ENCODE data around the gene PAFAH1B1.
A peak's percentile ranks its signal among the peaks of the same experiment; 100 is the strongest.
"Not testable (repeated sequence)": the region's sequence is repeated elsewhere in the genome, so short reads cannot be mapped to it uniquely, and the experiment has no call there.

PAFAH1B1 gene

GRCh38 chr17:2592971-2593820 lies at the start of gene PAFAH1B1:
TSS of gene PAFAH1B1 (plus strand) at chr17:2593654. CDS start at chr17:2638289, 44,635 bp downstream.
- H3K9ac ChIP-seq (ENCODE audit: low read length), result peak within 1 kb of the TSS; percentile 95
- peaks cover 2% of the 10 kb centered on the region for H3K36me3 ChIP-seq (replicated peaks; ENCODE audit: low read depth, low read length)
- H3K4me1 ChIP-seq (ENCODE audit: low read length), result peaks cover 15% of the 10 kb centered on the region; the same call in 1 of the 2 replicates
- peak within 1 kb of the TSS; percentile 78 for H3K27ac ChIP-seq (ENCODE audit: low read length)
- H3K27me3 ChIP-seq (ENCODE audit: low read depth, low read length), result no peaks in the 10 kb centered on the region
- H3K9me3 ChIP-seq (ENCODE audit: insufficient read depth, low read length), result no peaks in the 10 kb centered on the region
- peak within 1 kb of the TSS; percentile 87 for H2AFZ ChIP-seq (ENCODE audit: low read depth, low read length)
- peaks cover 32% of the 10 kb centered on the region for H4K20me1 ChIP-seq (ENCODE audit: insufficient read depth, low read length)
- TF ChIP-seq CTCF (IDR thresholded peaks at IDR 0.05; ENCODE audit: low read depth, low read length) (no peak), EZH2phosphoT487 (IDR thresholded peaks at IDR 0.05; ENCODE audit: low read depth) (no peak)
- H3K4me3 ChIP-seq (ENCODE audit: low read length), result peak within 1 kb of the TSS; percentile 96
- H3K4me2 ChIP-seq (ENCODE audit: low read length), result peak within 1 kb of the TSS; percentile 96
- peaks cover 43% of the 10 kb centered on the region for H3K79me2 ChIP-seq (ENCODE audit: low read length)

GRCh38 chr17:2545393-2545792 lies 48.1 kb upstream of the PAFAH1B1 start:
- Histone ChIP-seq H2AFZ (ENCODE audit: low read depth, low read length) (no peak overlapping the region), H3K9ac (ENCODE audit: low read length) (no peak overlapping the region), H3K4me3 (ENCODE audit: low read length) (no peak overlapping the region), H3K79me2 (ENCODE audit: low read length) (no peaks in the 10 kb centered on the region), H3K9me3 (ENCODE audit: insufficient read depth, low read length) (no peaks in the 10 kb centered on the region), H3K4me2 (ENCODE audit: low read length) (no peak overlapping the region), H3K36me3 (replicated peaks; ENCODE audit: low read depth, low read length) (no peaks in the 10 kb centered on the region), H3K27me3 (ENCODE audit: low read depth, low read length) (no peaks in the 10 kb centered on the region), H3K4me1 (ENCODE audit: low read length) (no peaks in the 10 kb centered on the region; the same call in 1 of the 2 replicates), H3K27ac (ENCODE audit: low read length) (no peak overlapping the region), H4K20me1 (ENCODE audit: insufficient read depth, low read length) (no peaks in the 10 kb centered on the region)
- no peak for TF ChIP-seq CTCF (IDR thresholded peaks at IDR 0.05; ENCODE audit: low read depth, low read length)
- TF ChIP-seq EZH2phosphoT487 (IDR thresholded peaks at IDR 0.05; ENCODE audit: low read depth), result no peak

- Histone ChIP-seq H3K4me2 (ENCODE audit: low read length) (no peak overlapping the region), H3K27me3 (ENCODE audit: low read depth, low read length) (no peaks in the 10 kb centered on the region), H3K27ac (ENCODE audit: low read length) (no peak overlapping the region), H3K4me1 (ENCODE audit: low read length) (no peaks in the 10 kb centered on the region; the same call in 1 of the 2 replicates), H3K36me3 (replicated peaks; ENCODE audit: low read depth, low read length) (no peaks in the 10 kb centered on the region), H4K20me1 (ENCODE audit: insufficient read depth, low read length) (no peaks in the 10 kb centered on the region), H3K9ac (ENCODE audit: low read length) (no peak overlapping the region), H2AFZ (ENCODE audit: low read depth, low read length) (no peak overlapping the region), H3K9me3 (ENCODE audit: insufficient read depth, low read length) (no peaks in the 10 kb centered on the region), H3K4me3 (ENCODE audit: low read length) (no peak overlapping the region), H3K79me2 (ENCODE audit: low read length) (no peaks in the 10 kb centered on the region)
- TF ChIP-seq CTCF (IDR thresholded peaks at IDR 0.05; ENCODE audit: low read depth, low read length), result no peak
- TF ChIP-seq EZH2phosphoT487 (IDR thresholded peaks at IDR 0.05; ENCODE audit: low read depth), result no peak
Measured at GRCh38 chr17:2547176-2547575, 46.3 kb upstream of the PAFAH1B1 start.

- H3K27me3 ChIP-seq (ENCODE audit: low read depth, low read length); H3K9me3 ChIP-seq (ENCODE audit: insufficient read depth, low read length); H3K9ac ChIP-seq (ENCODE audit: low read length); H3K36me3 ChIP-seq (replicated peaks; ENCODE audit: low read depth, low read length); H3K27ac ChIP-seq (ENCODE audit: low read length); H3K4me2 ChIP-seq (ENCODE audit: low read length); H3K79me2 ChIP-seq (ENCODE audit: low read length); H3K4me1 ChIP-seq (ENCODE audit: low read length); H2AFZ ChIP-seq (ENCODE audit: low read depth, low read length); H4K20me1 ChIP-seq (ENCODE audit: insufficient read depth, low read length); H3K4me3 ChIP-seq (ENCODE audit: low read length): not testable (repeated sequence)
Measured at GRCh38 chr17:2548026-2548425, 45.4 kb upstream of the PAFAH1B1 start.

Data from OCI-LY3 (cell line).